ENCODE results near the gene SLC49A3. TPM values are rescaled to one million over a fixed set of nuclear protein-coding genes. Genes with fewer than 3 reads are reported as not detected.

SLC49A3 gene
- total RNA-seq, 1 donor from 2014 or later: 0.53 TPM

GRCh38 chr4:650951-651883, 37.7 kb downstream of the SLC49A3 start:
- no peak for FAIRE-seq
- no peak for DNase-seq (ENCODE audit: low read depth)
- peaks cover 6% of the 10 kb centered on the region for H3K27me3 ChIP-seq (ENCODE audit: control insufficient read depth, insufficient read depth, low read length)

DNA sequence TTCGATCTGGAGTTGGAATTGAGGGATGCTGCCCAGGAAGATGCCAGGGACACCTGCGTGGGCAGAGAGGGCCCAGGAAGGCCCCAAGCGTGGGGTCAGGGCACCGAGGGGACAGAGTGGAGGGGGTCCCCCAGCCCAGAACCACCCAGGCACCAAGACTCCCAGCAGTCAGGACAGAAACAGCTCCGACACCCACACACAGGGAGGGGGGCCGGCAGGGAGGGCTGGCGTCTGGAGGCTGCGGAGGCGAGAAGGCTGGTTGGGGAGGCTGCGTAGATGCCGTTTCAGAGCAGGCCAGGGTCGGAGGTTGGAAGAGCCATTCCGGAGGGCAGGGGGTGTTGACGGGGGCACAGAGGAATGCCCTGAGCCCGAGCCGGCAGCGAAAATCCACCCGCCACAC, 38.5 kb downstream of the SLC49A3 start:
- H3K27me3 ChIP-seq (ENCODE audit: control insufficient read depth, insufficient read depth, low read length): peaks cover 6% of the 10 kb centered on the region
- no peak overlapping the region for H3K4me3 ChIP-seq (ENCODE audit: low read depth, low read length)
- TF ChIP-seq CTCF (IDR thresholded peaks at IDR 0.05; ENCODE audit: insufficient read depth, low read length, severe bottlenecking): no peak
- DNase-seq (ENCODE audit: low read depth): no peak
- no peaks in the 10 kb centered on the region for H3K36me3 ChIP-seq (ENCODE audit: control insufficient read depth, insufficient read depth, low read length)
- no peak for FAIRE-seq

More at GRCh38 chr4:650951-651883, 37.7 kb downstream of the SLC49A3 start:
- no peak for TF ChIP-seq CTCF (IDR thresholded peaks at IDR 0.05; ENCODE audit: insufficient read depth, low read length, severe bottlenecking)
- Histone ChIP-seq H3K36me3 (ENCODE audit: control insufficient read depth, insufficient read depth, low read length) (no peaks in the 10 kb centered on the region), H3K4me3 (ENCODE audit: low read depth, low read length) (no peak overlapping the region)

DNA sequence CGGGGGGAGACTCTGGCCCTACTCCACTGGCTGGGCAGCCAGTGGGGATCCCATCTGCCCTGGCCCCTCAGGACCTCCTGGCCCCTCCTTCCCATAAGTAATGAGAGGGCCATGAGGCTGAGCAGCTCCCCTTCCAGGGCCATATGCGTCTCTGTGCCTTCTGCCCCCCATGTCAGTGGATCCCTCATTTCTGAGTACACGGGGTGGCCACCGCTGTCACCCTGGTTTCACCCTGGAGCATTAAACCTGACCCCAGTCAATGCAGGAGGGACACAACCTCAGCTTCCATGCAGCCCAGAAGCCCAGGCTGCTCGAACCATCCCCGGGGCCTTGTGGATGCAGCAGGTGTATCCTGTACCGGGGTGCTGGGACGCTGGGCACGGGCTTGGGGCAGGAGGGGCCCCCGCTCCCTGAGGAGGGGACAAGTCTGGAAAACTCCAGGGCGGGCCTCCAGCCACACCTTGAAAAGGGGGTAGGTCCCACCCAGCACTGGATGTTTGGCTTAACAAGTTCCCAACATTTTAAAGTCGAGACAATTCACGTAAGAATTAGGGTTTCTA, 39.1 kb downstream of the SLC49A3 start:
- Histone ChIP-seq H3K36me3 (ENCODE audit: control insufficient read depth, insufficient read depth, low read length) (no peaks in the 10 kb centered on the region), H3K4me3 (ENCODE audit: low read depth, low read length) (no peak overlapping the region), H3K27me3 (ENCODE audit: control insufficient read depth, insufficient read depth, low read length) (peaks cover 6% of the 10 kb centered on the region)
- no peak for TF ChIP-seq CTCF (IDR thresholded peaks at IDR 0.05; ENCODE audit: insufficient read depth, low read length, severe bottlenecking)
- DNase-seq (ENCODE audit: low read depth) (no peak), FAIRE-seq (no peak)

DNA sequence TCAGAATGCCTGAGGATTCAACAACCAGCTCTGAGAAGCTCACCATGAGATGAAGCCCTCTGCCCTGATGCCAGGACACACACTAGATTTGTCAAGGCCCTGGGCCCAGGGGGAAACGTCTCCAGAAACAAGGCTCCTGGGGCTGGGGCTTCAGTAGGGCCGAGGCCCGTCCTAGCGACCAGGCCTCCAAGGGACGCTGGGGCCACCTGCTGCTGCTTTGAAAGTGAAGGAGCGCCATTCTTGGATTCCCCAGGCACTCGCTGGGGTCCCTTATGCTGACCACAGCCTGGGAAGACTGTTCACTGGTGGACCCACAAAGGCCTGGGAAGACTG, 39.7 kb downstream of the SLC49A3 start:
- FAIRE-seq: no peak
- TF ChIP-seq CTCF (IDR thresholded peaks at IDR 0.05; ENCODE audit: insufficient read depth, low read length, severe bottlenecking): no peak
- H3K27me3 ChIP-seq (ENCODE audit: control insufficient read depth, insufficient read depth, low read length): peaks cover 6% of the 10 kb centered on the region
- no peaks in the 10 kb centered on the region for H3K36me3 ChIP-seq (ENCODE audit: control insufficient read depth, insufficient read depth, low read length)
- no peak for DNase-seq (ENCODE audit: low read depth)
- H3K4me3 ChIP-seq (ENCODE audit: low read depth, low read length): no peak overlapping the region

GRCh38 chr4:648579-649292, 40.2 kb downstream of the SLC49A3 start:
- DNase-seq (ENCODE audit: low read depth): no peak
- H3K27me3 ChIP-seq (ENCODE audit: control insufficient read depth, insufficient read depth, low read length): peaks cover 6% of the 10 kb centered on the region
- no peaks in the 10 kb centered on the region for H3K36me3 ChIP-seq (ENCODE audit: control insufficient read depth, insufficient read depth, low read length)
- no peak for TF ChIP-seq CTCF (IDR thresholded peaks at IDR 0.05; ENCODE audit: insufficient read depth, low read length, severe bottlenecking)
- FAIRE-seq: no peak
- H3K4me3 ChIP-seq (ENCODE audit: low read depth, low read length): no peak overlapping the region
